HepG2 (cell line): ENCODE measurements around the gene LGALS8. TPM values are rescaled to one million over a fixed set of nuclear protein-coding genes. Genes with fewer than 3 reads are reported as not detected.

Experiments used
- ATAC-seq: fragments of 200-7000 bp; cut with Tn5 transposase; 3 replicates; pipeline ENCODE4 v1.9.1; 2020; ENCODE audit warnings: mild to moderate bottlenecking, moderate library complexity
- BruUV-seq: library from RNA; stranded (reverse); fragments of 400-500 nt; replicated peaks from 2 replicates; lab custom pipeline; 2021; lab: Mats Ljungman, UMichigan
- CTCF ChIA-PET: fragments of 300-600 bp; formaldehyde crosslinking; extraction: SDS; loops from one replicate; lab custom pipeline; 2021; ENCODE audit warnings: low total read pairs, inconsistent platforms, low intra/inter-chr PET ratio; lab: Yijun Ruan, JAX
- POLR2A ChIA-PET: fragments of 350-600 bp; sonication (Branson Sonifier 250); formaldehyde crosslinking; loops from one replicate; lab custom pipeline; 2020; ENCODE audit warnings: antibody characterized with exemption, inconsistent platforms; lab: Yijun Ruan, JAX
- DNase-seq: peaks from one replicate; pipeline ENCODE4 v3.0.0-alpha.2; 2015; ENCODE audit warnings: low spot score
- FAIRE-seq: peaks from 3 replicates; lab custom pipeline; 2011; peaks lifted over from hg19 to GRCh38; lab: Jason Lieb, UNC
- H2AFZ ChIP-seq: one replicate; pipeline ENCODE4 v1.6.1; 2011; ENCODE audit warnings: low read length, inconsistent platforms
- H3K27ac ChIP-seq: fragments of 300-600 bp; 3 replicates; pipeline ENCODE4 v1.8.0; 2011; ENCODE audit warnings: mixed run types, mild to moderate bottlenecking, mixed read lengths, low read length, inconsistent platforms; ENCODE audit not compliant: insufficient read depth; ENCODE audit errors: extremely low read length
- H3K27me3 ChIP-seq, 2 experiments: fragments of 200-600 bp in 1 of 2; 2 replicates in 1 of 2; 3 replicates in 1 of 2; pipeline versions ENCODE4 v1.6.0 to v1.8.0; 2011; ENCODE audit warnings: low read length in 2 of 2, mild to moderate bottlenecking in 2 of 2, moderate library complexity in 2 of 2, inconsistent platforms in 1 of 2; ENCODE audit not compliant: insufficient read depth in 2 of 2, control insufficient read depth in 1 of 2
- H3K36me3 ChIP-seq, 2 experiments: fragments of 200-600 bp in 1 of 2; replicated peaks in 1 of 2; 2 replicates in 1 of 2; 3 replicates in 1 of 2; pipeline versions ENCODE4 v1.5.1 to v1.8.0; 2011; ENCODE audit warnings: low read length in 2 of 2, inconsistent platforms in 1 of 2; ENCODE audit not compliant: insufficient read depth in 2 of 2, control insufficient read depth in 1 of 2
- H3K4me1 ChIP-seq: 2 replicates; pipeline ENCODE4 v1.5.1; 2012; ENCODE audit warnings: low read length, inconsistent platforms; ENCODE audit not compliant: insufficient read depth
- H3K4me2 ChIP-seq: 2 replicates; pipeline ENCODE4 v1.6.0; 2011; ENCODE audit warnings: low read depth, low read length, inconsistent platforms
- H3K4me3 ChIP-seq, 3 experiments: fragments of 200-600 bp in 1 of 3; sonication (generic), shearing (Covaris generic) in 1 of 3; replicated peaks in 1 of 3; 2 replicates each; pipeline ENCODE4 v1.5.1; 2011 to 2016; ENCODE audit warnings: low read length in 3 of 3, inconsistent platforms in 2 of 3, low read depth in 2 of 3, mild to moderate bottlenecking in 2 of 3, control low read depth in 1 of 3, mixed read lengths in 1 of 3; ENCODE audit not compliant: insufficient read depth in 1 of 3
- H3K79me2 ChIP-seq: one replicate; pipeline ENCODE4 v1.6.1; 2011; ENCODE audit warnings: low read length, inconsistent platforms; ENCODE audit not compliant: insufficient read depth
- H3K9ac ChIP-seq: 2 replicates; pipeline ENCODE4 v1.6.0; 2011; ENCODE audit warnings: mild to moderate bottlenecking, low read depth, low read length, inconsistent platforms; ENCODE audit not compliant: insufficient read depth
- H3K9me3 ChIP-seq: 2 replicates; pipeline ENCODE4 v1.5.1; 2012; ENCODE audit warnings: mild to moderate bottlenecking, low read length
- H4K20me1 ChIP-seq: 2 replicates; pipeline ENCODE4 v1.6.0; 2011; ENCODE audit warnings: inconsistent platforms, mild to moderate bottlenecking, low read length, moderate library complexity; ENCODE audit not compliant: insufficient read depth
- HOXA9 ChIP-seq: sonication (generic); formaldehyde crosslinking; IDR thresholded peaks from 2 replicates; pipeline ENCODE4 v1.8.1; 2022; ENCODE audit warnings: missing genetic modification reagents, mild to moderate bottlenecking, moderate library complexity, borderline replicate concordance
- MXI1 ChIP-seq: IDR thresholded peaks from 3 replicates; pipeline ENCODE4 v1.6.1; 2012; ENCODE audit warnings: low read depth, low read length, inconsistent platforms, borderline replicate concordance
- NCOA5 ChIP-seq: sonication (generic); formaldehyde crosslinking; IDR thresholded peaks from 2 replicates; pipeline ENCODE4 v1.4.0; 2020; ENCODE audit warnings: missing genetic modification reagents
- SOX5 ChIP-seq: IDR thresholded peaks from 2 replicates; pipeline ENCODE4 v1.6.1; 2016; ENCODE audit warnings: borderline replicate concordance
- TCF7L2 ChIP-seq: IDR thresholded peaks from 2 replicates; pipeline ENCODE4 v1.6.1; 2011; ENCODE audit warnings: mild to moderate bottlenecking, low read depth, low read length, moderate library complexity
- TSC22D2 ChIP-seq: sonication (generic); formaldehyde crosslinking; IDR thresholded peaks from 2 replicates; pipeline ENCODE4 v1.5.1; 2020; ENCODE audit warnings: missing genetic modification reagents, mild to moderate bottlenecking, borderline replicate concordance
- ZNF343 ChIP-seq: sonication (generic); formaldehyde crosslinking; IDR thresholded peaks from 2 replicates; pipeline ENCODE4 v1.4.0; 2020; ENCODE audit warnings: mild to moderate bottlenecking, missing genetic modification reagents
- ZSCAN30 ChIP-seq: sonication (generic); formaldehyde crosslinking; IDR thresholded peaks from 2 replicates; pipeline ENCODE4 v1.5.0; 2020; ENCODE audit warnings: mild to moderate bottlenecking, missing genetic modification reagents
- WGBS: methylation state at CpG from one replicate; pipeline ENCODE4 v1.1.6; 2017; ENCODE audit warnings: low lambda C conversion rate; 5-methylcytosine and 5-hydroxymethylcytosine counted together
- in situ Hi-C: cut with HindIII; loops from 2 replicates; pipeline ENCODE4 v1.10.0; 2017; ENCODE audit warnings: low pct_unique_long_range_greater_than_20kb; ENCODE audit not compliant: extremely low pct_ligation_motif_present
- intact Hi-C: fragments of 100-400 bp; cut with micrococcal nuclease; formaldehyde crosslinking; loops from one replicate; pipeline ENCODE4 v1.10.0; 2022; ENCODE audit not compliant: unreplicated experiment
- polyA plus RNA-seq, 8 experiments: library from polyadenylated mRNA; depleted of rRNA in 3 of 8; stranded (reverse) in 7 of 8; unstranded in 1 of 8; fragments of >200 nt; fragmentation: Illumina TruSeq in 4 of 8; extraction: Trizol in 4 of 8; gene quantifications; 2 replicates each; pipeline versions ENCODE4 v1.2.1 to v1.2.3, GENCODE V29; 2011 to 2016; ENCODE audit warnings: low read depth in 4 of 8, missing spikeins in 1 of 8, mixed read lengths in 1 of 8; ENCODE audit not compliant: insufficient read depth in 1 of 8
- total RNA-seq, 5 experiments: library from RNA; depleted of rRNA; stranded (reverse); fragments of >200 nt; fragmentation: Illumina TruSeq; extraction: Trizol; gene quantifications; 2 replicates each; pipeline ENCODE4 v1.2.3, GENCODE V29; 2016; ENCODE audit warnings: low read depth in 1 of 5
- TF ChIP-seq, protein P1 (sequence below): sonication (generic); formaldehyde crosslinking; IDR thresholded peaks from 2 replicates; pipeline ENCODE4 v1.4.0; 2020; ENCODE audit warnings: missing genetic modification reagents, mild to moderate bottlenecking, borderline replicate concordance
- TF ChIP-seq, protein P2 (sequence below): sonication (generic); formaldehyde crosslinking; IDR thresholded peaks from 2 replicates; pipeline ENCODE4 v1.8.1; 2023; ENCODE audit warnings: mild to moderate bottlenecking, missing genetic modification reagents
- TF ChIP-seq, protein P3 (sequence below): sonication (generic); formaldehyde crosslinking; IDR thresholded peaks from 2 replicates; pipeline ENCODE4 v1.4.0; 2020; ENCODE audit warnings: mild to moderate bottlenecking, missing genetic modification reagents
- TF ChIP-seq, protein P4 (sequence below): IDR thresholded peaks from 2 replicates; pipeline ENCODE4 v1.6.1; 2012; ENCODE audit warnings: low read depth, low read length, improper control_type of control experiment

The LGALS8 gene
- total and polyA plus RNA-seq, 2 of the 13 experiments (the other 11 are each of a cell fraction or from before 2014, with no cell fraction given), result 29.3 to 185 TPM

DNA sequence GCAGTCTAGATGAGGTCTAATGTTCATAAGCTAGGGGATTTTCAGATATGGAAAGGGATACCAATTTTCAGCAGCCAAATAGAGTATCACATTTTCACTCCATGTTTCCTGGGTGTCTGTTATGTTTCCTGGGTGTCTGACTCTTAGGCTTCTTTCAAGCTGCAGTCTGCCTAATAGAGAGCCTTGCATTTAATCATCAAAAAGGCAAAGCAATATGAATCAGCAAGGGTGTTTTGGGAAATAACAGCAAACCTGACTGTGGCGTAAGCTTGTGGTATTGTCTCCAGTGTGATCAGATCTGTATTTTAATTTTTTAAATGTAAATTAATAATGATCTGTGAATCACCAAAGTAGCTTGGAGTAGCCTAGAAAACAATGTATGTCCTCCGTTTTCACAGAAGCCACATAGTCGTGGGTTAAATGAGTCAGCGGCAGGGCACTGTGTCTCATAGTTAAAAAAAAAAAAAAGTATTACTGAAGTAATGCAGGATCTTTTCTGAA lies 10.4 kb downstream of the LGALS8 start:
- Histone ChIP-seq H3K9ac (no peak overlapping the region), H3K4me3 (no peak overlapping the region), H3K4me1 (peaks cover 63% of the 10 kb centered on the region), H3K27ac (no peak overlapping the region)
- ChIA-PET POLR2A (interaction anchor here (0.7 to 1.2 kb wide), 4 partner anchors 9 to 44 kb away, joined by 3 to 4 read pairs (median 3); no protein-coding TSS in a partner anchor), CTCF (no interaction called here)
- no peak for ATAC-seq
- no peak for TF ChIP-seq NCOA5
- no peak for TF ChIP-seq SOX5 (CRISPR knock-in tag)
- TF ChIP-seq TCF7L2, result no peak
- TF ChIP-seq MXI1, result no peak
- no peak for TF ChIP-seq HOXA9 (CRISPR knock-in tag)
- no peak for TF ChIP-seq TSC22D2 (CRISPR knock-in tag)
- TF ChIP-seq, protein P1, sequence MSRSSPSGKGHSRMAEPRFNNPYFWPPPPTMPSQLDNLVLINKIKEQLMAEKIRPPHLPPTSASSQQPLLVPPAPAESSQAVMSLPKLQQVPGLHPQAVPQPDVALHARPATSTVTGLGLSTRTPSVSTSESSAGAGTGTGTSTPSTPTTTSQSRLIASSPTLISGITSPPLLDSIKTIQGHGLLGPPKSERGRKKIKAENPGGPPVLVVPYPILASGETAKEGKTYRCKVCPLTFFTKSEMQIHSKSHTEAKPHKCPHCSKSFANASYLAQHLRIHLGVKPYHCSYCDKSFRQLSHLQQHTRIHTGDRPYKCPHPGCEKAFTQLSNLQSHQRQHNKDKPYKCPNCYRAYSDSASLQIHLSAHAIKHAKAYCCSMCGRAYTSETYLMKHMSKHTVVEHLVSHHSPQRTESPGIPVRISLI (CRISPR knock-in tag), result no peak
- TF ChIP-seq, protein P2, sequence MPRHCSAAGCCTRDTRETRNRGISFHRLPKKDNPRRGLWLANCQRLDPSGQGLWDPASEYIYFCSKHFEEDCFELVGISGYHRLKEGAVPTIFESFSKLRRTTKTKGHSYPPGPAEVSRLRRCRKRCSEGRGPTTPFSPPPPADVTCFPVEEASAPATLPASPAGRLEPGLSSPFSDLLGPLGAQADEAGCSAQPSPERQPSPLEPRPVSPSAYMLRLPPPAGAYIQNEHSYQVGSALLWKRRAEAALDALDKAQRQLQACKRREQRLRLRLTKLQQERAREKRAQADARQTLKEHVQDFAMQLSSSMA (CRISPR knock-in tag), result no peak
- TF ChIP-seq ZNF343 (CRISPR knock-in tag), result no peak
- TF ChIP-seq, protein P3, sequence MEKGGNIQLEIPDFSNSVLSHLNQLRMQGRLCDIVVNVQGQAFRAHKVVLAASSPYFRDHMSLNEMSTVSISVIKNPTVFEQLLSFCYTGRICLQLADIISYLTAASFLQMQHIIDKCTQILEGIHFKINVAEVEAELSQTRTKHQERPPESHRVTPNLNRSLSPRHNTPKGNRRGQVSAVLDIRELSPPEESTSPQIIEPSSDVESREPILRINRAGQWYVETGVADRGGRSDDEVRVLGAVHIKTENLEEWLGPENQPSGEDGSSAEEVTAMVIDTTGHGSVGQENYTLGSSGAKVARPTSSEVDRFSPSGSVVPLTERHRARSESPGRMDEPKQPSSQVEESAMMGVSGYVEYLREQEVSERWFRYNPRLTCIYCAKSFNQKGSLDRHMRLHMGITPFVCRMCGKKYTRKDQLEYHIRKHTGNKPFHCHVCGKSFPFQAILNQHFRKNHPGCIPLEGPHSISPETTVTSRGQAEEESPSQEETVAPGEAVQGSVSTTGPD (CRISPR knock-in tag), result no peak
- TF ChIP-seq ZSCAN30 (CRISPR knock-in tag), result no peak
- TF ChIP-seq, protein P4, sequence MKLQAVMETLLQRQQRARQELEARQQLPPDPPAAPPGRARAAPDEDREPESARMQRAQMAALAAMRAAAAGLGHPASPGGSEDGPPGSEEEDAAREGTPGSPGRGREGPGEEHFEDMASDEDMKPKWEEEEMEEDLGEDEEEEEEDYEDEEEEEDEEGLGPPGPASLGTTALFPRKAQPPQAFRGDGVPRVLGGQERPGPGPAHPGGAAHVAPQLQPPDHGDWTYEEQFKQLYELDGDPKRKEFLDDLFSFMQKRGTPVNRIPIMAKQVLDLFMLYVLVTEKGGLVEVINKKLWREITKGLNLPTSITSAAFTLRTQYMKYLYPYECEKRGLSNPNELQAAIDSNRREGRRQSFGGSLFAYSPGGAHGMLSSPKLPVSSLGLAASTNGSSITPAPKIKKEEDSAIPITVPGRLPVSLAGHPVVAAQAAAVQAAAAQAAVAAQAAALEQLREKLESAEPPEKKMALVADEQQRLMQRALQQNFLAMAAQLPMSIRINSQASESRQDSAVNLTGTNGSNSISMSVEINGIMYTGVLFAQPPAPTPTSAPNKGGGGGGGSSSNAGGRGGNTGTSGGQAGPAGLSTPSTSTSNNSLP, result no peak
- TF ChIP-seq, all 625 proteins: peak for 0
- Histone ChIP-seq H3K79me2 (peaks cover 35% of the 10 kb centered on the region), H2AFZ (no peak overlapping the region), H3K9me3 (no peaks in the 10 kb centered on the region), H4K20me1 (peaks cover 5% of the 10 kb centered on the region; the same call in 1 of the 2 replicates), H3K36me3 (peaks cover 30 to 61% of the 10 kb centered on the region in 2 experiments), H3K27me3 (no peaks in the 10 kb centered on the region), H3K4me2 (no peak overlapping the region)
- intact Hi-C loops (loop anchor here (5.0 kb wide), 1 partner anchor 252 kb away; the partner anchor contains the start of gene ERO1B), in situ Hi-C loops (no loop called here)
- DNase-seq (no peak), FAIRE-seq (no peak)
- BruUV-seq, result no TSS peak
- 92% methylated on average over 4 of the region's 4 CpGs for WGBS
